ENCODE data around the gene RIF1. TPM values are rescaled to one million over a fixed set of nuclear protein-coding genes. Genes with fewer than 3 reads are reported as not detected.
A peak's percentile ranks its signal among the peaks of the same experiment; 100 is the strongest.

RIF1 gene
- total RNA-seq, 1 experiment from 2014 or later: 47.3 TPM

- ChIA-PET POLR2A (interaction anchor here (0.6 to 1.0 kb wide), 2 partner anchors 134 to 176 kb away, joined by 3 read pairs; partner anchors contain the start of gene RBM43), CTCF (interaction anchor here (0.6 to 4.2 kb wide), 30 partner anchors 10 to 1843 kb away, joined by 3 to 37 read pairs (median 4); no protein-coding TSS in a partner anchor)
- H3K27me3 Mint-ChIP-seq (ENCODE audit: insufficient read depth, unreplicated experiment): no peaks in the 10 kb centered on the region
- H3K36me3 Mint-ChIP-seq (ENCODE audit: insufficient read depth, unreplicated experiment): peaks cover 96% of the 10 kb centered on the region
- no peaks in the 10 kb centered on the region for H3K4me1 Mint-ChIP-seq (ENCODE audit: insufficient read depth, unreplicated experiment)
- intact Hi-C loops (cut with micrococcal nuclease): no loop called here
- no peaks in the 10 kb centered on the region for H3K9me3 Mint-ChIP-seq (ENCODE audit: unreplicated experiment)
- H3K4me3 Mint-ChIP-seq (ENCODE audit: unreplicated experiment): no peak overlapping the region
- no TSS peak for BruUV-seq (replicated peaks)
- H3K27ac Mint-ChIP-seq (ENCODE audit: low read depth, unreplicated experiment): peak overlapping the region; percentile 64
- TF ChIP-seq, protein P1, sequence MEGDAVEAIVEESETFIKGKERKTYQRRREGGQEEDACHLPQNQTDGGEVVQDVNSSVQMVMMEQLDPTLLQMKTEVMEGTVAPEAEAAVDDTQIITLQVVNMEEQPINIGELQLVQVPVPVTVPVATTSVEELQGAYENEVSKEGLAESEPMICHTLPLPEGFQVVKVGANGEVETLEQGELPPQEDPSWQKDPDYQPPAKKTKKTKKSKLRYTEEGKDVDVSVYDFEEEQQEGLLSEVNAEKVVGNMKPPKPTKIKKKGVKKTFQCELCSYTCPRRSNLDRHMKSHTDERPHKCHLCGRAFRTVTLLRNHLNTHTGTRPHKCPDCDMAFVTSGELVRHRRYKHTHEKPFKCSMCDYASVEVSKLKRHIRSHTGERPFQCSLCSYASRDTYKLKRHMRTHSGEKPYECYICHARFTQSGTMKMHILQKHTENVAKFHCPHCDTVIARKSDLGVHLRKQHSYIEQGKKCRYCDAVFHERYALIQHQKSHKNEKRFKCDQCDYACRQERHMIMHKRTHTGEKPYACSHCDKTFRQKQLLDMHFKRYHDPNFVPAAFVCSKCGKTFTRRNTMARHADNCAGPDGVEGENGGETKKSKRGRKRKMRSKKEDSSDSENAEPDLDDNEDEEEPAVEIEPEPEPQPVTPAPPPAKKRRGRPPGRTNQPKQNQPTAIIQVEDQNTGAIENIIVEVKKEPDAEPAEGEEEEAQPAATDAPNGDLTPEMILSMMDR (IDR thresholded peaks at IDR 0.05; ENCODE audit: unreplicated experiment): peak; percentile 47
- peak; percentile 32 for DNase-seq (ENCODE audit: unreplicated experiment)
These were observed 27.9 kb downstream of the RIF1 start for GRCh38 chr2:151437630-151438029.

DNA sequence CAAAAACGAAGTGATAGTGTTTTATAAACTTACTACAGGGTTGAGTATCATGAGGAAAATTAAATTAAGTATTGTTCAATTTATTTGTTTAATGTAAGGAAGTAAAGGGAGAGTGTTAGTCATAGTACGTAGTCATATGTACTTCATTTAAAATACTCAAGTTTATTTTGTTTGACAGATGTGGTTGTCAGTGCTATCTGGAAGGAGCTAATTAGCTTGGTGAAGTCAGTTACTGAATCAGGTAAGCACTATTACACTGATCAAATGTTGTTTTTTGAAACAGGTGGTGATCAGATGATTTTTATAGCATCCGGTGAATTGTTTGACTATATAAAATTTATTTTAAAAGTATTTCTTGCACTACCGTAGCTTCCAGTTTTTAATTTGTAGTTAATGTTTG lies 28.8 kb downstream of the RIF1 start:
- Mint-ChIP-seq H3K9me3 (ENCODE audit: unreplicated experiment) (no peaks in the 10 kb centered on the region), H3K4me3 (ENCODE audit: unreplicated experiment) (no peak overlapping the region), H3K4me1 (ENCODE audit: insufficient read depth, unreplicated experiment) (no peaks in the 10 kb centered on the region), H3K36me3 (ENCODE audit: insufficient read depth, unreplicated experiment) (peaks cover 96% of the 10 kb centered on the region), H3K27ac (ENCODE audit: low read depth, unreplicated experiment) (peak overlapping the region; percentile 64), H3K27me3 (ENCODE audit: insufficient read depth, unreplicated experiment) (no peaks in the 10 kb centered on the region)
- POLR2A ChIA-PET: interaction anchor here (1.0 to 1.2 kb wide), 2 partner anchors 9 to 149 kb away, joined by 3 to 4 read pairs; partner anchors contain the start of gene NMI
- intact Hi-C loops (cut with micrococcal nuclease): no loop called here
- CTCF ChIA-PET: interaction anchor here (0.6 to 4.2 kb wide), 15 partner anchors 10 to 1844 kb away, joined by 3 to 37 read pairs (median 5); no protein-coding TSS in a partner anchor
- no peak for DNase-seq (ENCODE audit: unreplicated experiment)
- BruUV-seq (replicated peaks): no TSS peak
- TF ChIP-seq, protein P1 (IDR thresholded peaks at IDR 0.05; ENCODE audit: unreplicated experiment): no peak

DNA sequence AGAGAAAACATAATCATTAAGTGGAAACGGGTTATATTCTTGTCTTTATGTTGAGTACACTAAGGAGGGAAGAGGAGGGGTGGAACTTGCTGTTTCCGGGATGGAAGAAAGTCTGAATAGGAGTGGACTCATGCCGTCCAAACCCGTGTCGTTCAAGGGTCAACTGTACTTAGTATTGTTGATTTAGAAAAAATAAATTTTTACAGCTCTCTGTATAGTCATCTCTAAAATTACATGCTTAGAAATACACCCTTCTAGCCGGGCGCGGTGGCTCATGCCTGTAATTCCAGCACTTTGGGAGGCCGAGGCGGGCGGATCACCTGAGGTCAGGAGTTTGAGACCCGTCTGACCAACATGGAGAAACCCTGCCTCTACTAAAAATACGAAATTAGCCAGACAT lies 29.4 kb downstream of the RIF1 start:
- Mint-ChIP-seq H3K27me3 (ENCODE audit: insufficient read depth, unreplicated experiment) (no peaks in the 10 kb centered on the region), H3K36me3 (ENCODE audit: insufficient read depth, unreplicated experiment) (peaks cover 96% of the 10 kb centered on the region), H3K27ac (ENCODE audit: low read depth, unreplicated experiment) (no peak overlapping the region), H3K4me1 (ENCODE audit: insufficient read depth, unreplicated experiment) (no peaks in the 10 kb centered on the region), H3K4me3 (ENCODE audit: unreplicated experiment) (no peak overlapping the region), H3K9me3 (ENCODE audit: unreplicated experiment) (no peaks in the 10 kb centered on the region)
- intact Hi-C loops (cut with micrococcal nuclease): no loop called here
- no TSS peak for BruUV-seq (replicated peaks)
- DNase-seq (ENCODE audit: unreplicated experiment): no peak
- POLR2A ChIA-PET: interaction anchor here (1.0 to 1.2 kb wide), 2 partner anchors 9 to 150 kb away, joined by 3 to 4 read pairs; partner anchors contain the start of gene NMI
- TF ChIP-seq, protein P1 (IDR thresholded peaks at IDR 0.05; ENCODE audit: unreplicated experiment): no peak
- CTCF ChIA-PET: interaction anchor here (0.6 to 4.2 kb wide), 10 partner anchors 10 to 1844 kb away, joined by 3 to 37 read pairs (median 5); no protein-coding TSS in a partner anchor

- POLR2A ChIA-PET: no interaction called here
- BruUV-seq (replicated peaks): no TSS peak
- Mint-ChIP-seq H3K4me1 (ENCODE audit: insufficient read depth, unreplicated experiment) (no peaks in the 10 kb centered on the region), H3K27ac (ENCODE audit: low read depth, unreplicated experiment) (no peak overlapping the region), H3K9me3 (ENCODE audit: unreplicated experiment) (no peaks in the 10 kb centered on the region), H3K4me3 (ENCODE audit: unreplicated experiment) (no peak overlapping the region), H3K36me3 (ENCODE audit: insufficient read depth, unreplicated experiment) (peaks cover 95% of the 10 kb centered on the region), H3K27me3 (ENCODE audit: insufficient read depth, unreplicated experiment) (no peaks in the 10 kb centered on the region)
- TF ChIP-seq, protein P1 (IDR thresholded peaks at IDR 0.05; ENCODE audit: unreplicated experiment): no peak
- DNase-seq (ENCODE audit: unreplicated experiment): no peak
- intact Hi-C loops (cut with micrococcal nuclease): loop anchor here (10.0 kb wide), 1 partner anchor 565 kb away; no protein-coding TSS in a partner anchor
- CTCF ChIA-PET: interaction anchor here (0.5 to 1.0 kb wide), 3 partner anchors 22 to 37 kb away, joined by 3 to 4 read pairs (median 4); no protein-coding TSS in a partner anchor
These were observed 49.7 kb downstream of the RIF1 start for GRCh38 chr2:151459358-151459757.
